ENCODE data around the gene KCNE2.

Gene KCNE2

GRCh38 chr21:34351786-34352241 lies 12.0 kb upstream of the KCNE2 start:
- no peak overlapping the region for H3K4me3 ChIP-seq (replicated peaks; ENCODE audit: low read depth, low read length)
- DNase-seq (ENCODE audit: low read depth), result peak; percentile 42
- peak; percentile 57 for TF ChIP-seq CTCF (IDR thresholded peaks at IDR 0.05; ENCODE audit: low read length, missing control alignments)

GRCh38 chr21:34352556-34352955 lies 11.2 kb upstream of the KCNE2 start:
- no peak for DNase-seq (ENCODE audit: low read depth)
- no peak overlapping the region for H3K4me3 ChIP-seq (replicated peaks; ENCODE audit: low read depth, low read length)
- TF ChIP-seq CTCF (IDR thresholded peaks at IDR 0.05; ENCODE audit: low read length, missing control alignments), result no peak

- TF ChIP-seq CTCF (IDR thresholded peaks at IDR 0.05; ENCODE audit: low read length, missing control alignments), result no peak
- no peak for DNase-seq (ENCODE audit: low read depth)
These were observed 10.6 kb upstream of the KCNE2 start for GRCh38 chr21:34353182-34353581.

GRCh38 chr21:34354836-34355235 lies 9.0 kb upstream of the KCNE2 start:
- TF ChIP-seq CTCF (IDR thresholded peaks at IDR 0.05; ENCODE audit: low read length, missing control alignments), result no peak
- no peak for DNase-seq (ENCODE audit: low read depth)
- no peak overlapping the region for H3K4me3 ChIP-seq (replicated peaks; ENCODE audit: low read depth, low read length)

More at GRCh38 chr21:34353182-34353581, 10.6 kb upstream of the KCNE2 start:
- H3K4me3 ChIP-seq (replicated peaks; ENCODE audit: low read depth, low read length), result no peak overlapping the region

- H3K4me3 ChIP-seq (replicated peaks; ENCODE audit: low read depth, low read length), result no peak overlapping the region
- no peak for DNase-seq (ENCODE audit: low read depth)
- TF ChIP-seq CTCF (IDR thresholded peaks at IDR 0.05; ENCODE audit: low read length, missing control alignments), result no peak
These were observed 8.2 kb upstream of the KCNE2 start for GRCh38 chr21:34355570-34355969.

GRCh38 chr21:34357889-34358288 lies 5.9 kb upstream of the KCNE2 start:
- no peak for TF ChIP-seq CTCF (IDR thresholded peaks at IDR 0.05; ENCODE audit: low read length, missing control alignments)
- DNase-seq (ENCODE audit: low read depth), result no peak
- no peak overlapping the region for H3K4me3 ChIP-seq (replicated peaks; ENCODE audit: low read depth, low read length)

- no peak overlapping the region for H3K4me3 ChIP-seq (replicated peaks; ENCODE audit: low read depth, low read length)
- TF ChIP-seq CTCF (IDR thresholded peaks at IDR 0.05; ENCODE audit: low read length, missing control alignments), result no peak
- DNase-seq (ENCODE audit: low read depth), result no peak
These were observed 4.9 kb upstream of the KCNE2 start for GRCh38 chr21:34358866-34359265.
